WI38 (cell line): Measurements from ENCODE around the gene UGT1A6.

ENCODE experiments used
- H3K4me3 ChIP-seq: 2 replicates; pipeline ENCODE4 v1.5.1; 2011; ENCODE audit warnings: low read depth, mild to moderate bottlenecking, control low read depth, low read length
- TF ChIP-seq, protein P1 (sequence below): IDR thresholded peaks from 2 replicates; pipeline ENCODE4 v1.5.1; 2012; ENCODE audit warnings: low read depth, mild to moderate bottlenecking, control low read depth, low read length

UGT1A6 gene

GRCh38 chr2:233803292-233803911 lies 110.7 kb downstream of the UGT1A6 start:
- TF ChIP-seq, protein P1, sequence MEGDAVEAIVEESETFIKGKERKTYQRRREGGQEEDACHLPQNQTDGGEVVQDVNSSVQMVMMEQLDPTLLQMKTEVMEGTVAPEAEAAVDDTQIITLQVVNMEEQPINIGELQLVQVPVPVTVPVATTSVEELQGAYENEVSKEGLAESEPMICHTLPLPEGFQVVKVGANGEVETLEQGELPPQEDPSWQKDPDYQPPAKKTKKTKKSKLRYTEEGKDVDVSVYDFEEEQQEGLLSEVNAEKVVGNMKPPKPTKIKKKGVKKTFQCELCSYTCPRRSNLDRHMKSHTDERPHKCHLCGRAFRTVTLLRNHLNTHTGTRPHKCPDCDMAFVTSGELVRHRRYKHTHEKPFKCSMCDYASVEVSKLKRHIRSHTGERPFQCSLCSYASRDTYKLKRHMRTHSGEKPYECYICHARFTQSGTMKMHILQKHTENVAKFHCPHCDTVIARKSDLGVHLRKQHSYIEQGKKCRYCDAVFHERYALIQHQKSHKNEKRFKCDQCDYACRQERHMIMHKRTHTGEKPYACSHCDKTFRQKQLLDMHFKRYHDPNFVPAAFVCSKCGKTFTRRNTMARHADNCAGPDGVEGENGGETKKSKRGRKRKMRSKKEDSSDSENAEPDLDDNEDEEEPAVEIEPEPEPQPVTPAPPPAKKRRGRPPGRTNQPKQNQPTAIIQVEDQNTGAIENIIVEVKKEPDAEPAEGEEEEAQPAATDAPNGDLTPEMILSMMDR: no peak
- H3K4me3 ChIP-seq: no peak overlapping the region

- TF ChIP-seq, protein P1: no peak
- H3K4me3 ChIP-seq: no peak overlapping the region
These were observed 111.3 kb downstream of the UGT1A6 start for GRCh38 chr2:233803994-233804393.

- TF ChIP-seq, protein P1: no peak
- no peak overlapping the region for H3K4me3 ChIP-seq
These were observed 114.7 kb downstream of the UGT1A6 start for GRCh38 chr2:233807215-233807865.

DNA sequence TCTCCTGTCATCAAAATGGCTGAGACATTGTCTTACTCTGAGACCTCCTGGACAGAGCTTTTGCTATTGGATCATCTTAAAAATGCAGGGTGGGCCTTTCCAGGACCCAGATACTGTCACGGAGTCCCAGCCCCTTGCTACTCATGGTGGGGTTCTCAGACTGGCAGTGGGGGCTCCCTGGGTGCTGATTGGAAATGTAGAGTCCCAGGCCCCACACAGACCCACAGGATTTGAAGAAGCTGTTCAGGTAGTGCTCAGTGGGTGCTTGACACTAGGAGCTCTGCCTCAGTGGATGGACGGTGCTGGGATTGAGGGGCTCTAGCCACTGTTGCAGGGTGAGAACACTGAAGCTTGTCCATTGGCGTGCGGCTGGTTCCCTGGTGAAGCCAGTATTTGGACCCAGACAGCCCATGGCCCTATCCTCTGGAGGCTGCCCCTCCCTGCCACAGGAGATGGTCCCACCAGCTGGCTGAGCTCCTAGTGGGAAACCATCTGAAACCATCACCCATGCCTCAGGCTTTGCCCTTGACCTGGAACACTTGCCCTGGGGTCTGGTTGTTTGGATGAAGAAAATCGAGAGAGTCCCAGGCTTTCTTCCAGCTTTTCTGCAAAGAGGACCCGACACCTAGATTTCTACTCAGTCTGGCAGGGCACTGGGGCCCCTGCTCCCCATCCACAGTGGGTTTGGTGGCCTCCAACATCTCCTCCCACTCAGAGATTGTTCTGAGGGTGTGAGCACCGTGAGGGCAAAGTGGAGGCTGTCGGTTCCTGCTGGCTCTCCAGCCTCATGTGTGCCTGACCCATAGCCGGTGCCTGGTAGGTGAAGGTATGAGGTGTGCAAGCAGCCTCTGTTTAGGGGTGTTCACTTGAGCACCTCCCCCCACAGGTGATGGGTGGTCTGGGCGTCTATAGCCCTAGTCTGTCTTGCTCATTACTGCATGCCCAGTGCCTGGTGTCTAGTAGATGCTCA lies 115.6 kb downstream of the UGT1A6 start:
- H3K4me3 ChIP-seq: no peak overlapping the region
- TF ChIP-seq, protein P1: no peak

DNA sequence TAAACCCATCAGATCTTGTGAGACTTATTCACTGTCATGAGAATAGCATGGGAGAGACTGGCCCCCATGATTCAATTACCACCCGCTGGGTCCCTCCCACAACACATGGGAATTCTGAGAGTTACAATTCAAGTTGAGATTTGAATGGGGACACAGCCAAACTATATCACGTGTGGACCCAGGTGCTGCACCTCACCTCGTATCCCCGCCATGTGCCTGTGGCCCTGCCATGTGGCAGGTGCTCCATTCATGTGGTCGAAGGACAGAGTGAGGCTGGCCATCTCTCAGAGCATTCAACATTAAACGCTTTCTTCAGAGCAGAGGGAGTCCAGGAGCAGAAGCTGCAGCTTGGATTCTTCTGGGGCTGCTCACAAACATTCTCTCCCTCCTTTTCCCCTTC lies 117.7 kb downstream of the UGT1A6 start:
- H3K4me3 ChIP-seq: no peak overlapping the region
- TF ChIP-seq, protein P1: no peak

- H3K4me3 ChIP-seq: no peak overlapping the region
- TF ChIP-seq, protein P1: no peak
These were observed 118.4 kb downstream of the UGT1A6 start for GRCh38 chr2:233811087-233811486.
